Neuronal stem cell (in vitro differentiated cells): Measurements from ENCODE around the gene KCNAB1.

ENCODE experiments used
- DNase-seq: peaks from one replicate; pipeline ENCODE4 v3.0.0-alpha.2; 2013; ENCODE audit warnings: low spot score
- H2AFZ ChIP-seq: one replicate; pipeline ENCODE4 v1.6.1; 2013; ENCODE audit warnings: mild to moderate bottlenecking, low read length, inconsistent platforms
- H2AK5ac ChIP-seq: 2 replicates; pipeline ENCODE4 v1.6.1; 2013; ENCODE audit warnings: low read depth, mild to moderate bottlenecking, inconsistent platforms, low read length, moderate library complexity, mixed read lengths
- H2BK120ac ChIP-seq: 2 replicates; pipeline ENCODE4 v1.6.1; 2013; ENCODE audit warnings: low read depth, mild to moderate bottlenecking, inconsistent platforms, low read length, moderate library complexity, mixed read lengths
- H2BK12ac ChIP-seq: one replicate; pipeline ENCODE4 v1.6.1; 2013; ENCODE audit warnings: low read length, inconsistent platforms
- H2BK15ac ChIP-seq: 2 replicates; pipeline ENCODE4 v1.6.1; 2013; ENCODE audit warnings: mild to moderate bottlenecking, low read length, inconsistent platforms, mixed read lengths
- H2BK5ac ChIP-seq: one replicate; pipeline ENCODE4 v1.6.1; 2013; ENCODE audit warnings: inconsistent platforms, mild to moderate bottlenecking, low read length, moderate library complexity
- H3K14ac ChIP-seq: one replicate; pipeline ENCODE4 v1.6.1; 2013; ENCODE audit warnings: low read length, inconsistent platforms
- H3K18ac ChIP-seq: 2 replicates; pipeline ENCODE4 v1.6.1; 2013; ENCODE audit warnings: low read length, inconsistent platforms
- H3K23ac ChIP-seq: 2 replicates; pipeline ENCODE4 v1.6.1; 2013; ENCODE audit warnings: low read depth, mild to moderate bottlenecking, mixed read lengths, low read length, inconsistent platforms; ENCODE audit not compliant: poor library complexity
- H3K27ac ChIP-seq: replicated peaks from 3 replicates; pipeline ENCODE4 v1.5.1; 2013; ENCODE audit warnings: low read length, inconsistent platforms
- H3K27me3 ChIP-seq, 3 experiments: 2 replicates each; pipeline ENCODE4 v1.6.1; 2013; ENCODE audit warnings: low read length in 3 of 3, mild to moderate bottlenecking in 2 of 3, inconsistent platforms in 1 of 3, low read depth in 1 of 3, mixed read lengths in 1 of 3, moderate library complexity in 1 of 3; ENCODE audit not compliant: control insufficient read depth in 3 of 3, insufficient read depth in 3 of 3
- H3K36me3 ChIP-seq, 2 donors: replicated peaks in 1 of 2; 2 replicates each; pipeline ENCODE4 v1.6.1; 2013; ENCODE audit warnings: low read length in 2 of 2; ENCODE audit not compliant: control insufficient read depth in 2 of 2, insufficient read depth in 2 of 2
- H3K4ac ChIP-seq: 2 replicates; pipeline ENCODE4 v1.6.1; 2013; ENCODE audit warnings: inconsistent platforms, mild to moderate bottlenecking, low read length, moderate library complexity
- H3K4me1 ChIP-seq, 2 donors: 1 replicate in 1 of 2; 2 replicates in 1 of 2; pipeline ENCODE4 v1.6.1; 2013; ENCODE audit warnings: low read length in 2 of 2, low read depth in 1 of 2; ENCODE audit not compliant: control insufficient read depth in 2 of 2, insufficient read depth in 1 of 2
- H3K4me2 ChIP-seq: one replicate; pipeline ENCODE4 v1.6.1; 2013; ENCODE audit warnings: mild to moderate bottlenecking, low read length, inconsistent platforms; ENCODE audit not compliant: insufficient read depth, poor library complexity, severe bottlenecking
- H3K4me3 ChIP-seq, 2 donors: 2 replicates each; pipeline ENCODE4 v1.5.1; 2013; ENCODE audit warnings: low read length in 2 of 2, mild to moderate bottlenecking in 2 of 2, inconsistent platforms in 1 of 2, moderate library complexity in 1 of 2
- H3K79me1 ChIP-seq: one replicate; pipeline ENCODE4 v1.6.1; 2013; ENCODE audit warnings: low read depth, mild to moderate bottlenecking, inconsistent platforms, low read length, moderate library complexity
- H3K9ac ChIP-seq: one replicate; pipeline ENCODE4 v1.6.1; 2013; ENCODE audit warnings: mild to moderate bottlenecking, low read depth, low read length, inconsistent platforms; ENCODE audit not compliant: poor library complexity
- H3K9me3 ChIP-seq, 2 donors: replicated peaks in 1 of 2; 2 replicates each; pipeline versions ENCODE3 to v1.6.1; 2013; ENCODE audit warnings: low read length in 2 of 2, mild to moderate bottlenecking in 2 of 2, inconsistent platforms in 1 of 2, low read depth in 1 of 2, mixed read lengths in 1 of 2, moderate library complexity in 1 of 2; ENCODE audit not compliant: control insufficient read depth in 2 of 2, insufficient read depth in 1 of 2
- H4K8ac ChIP-seq: one replicate; pipeline ENCODE4 v1.6.1; 2013; ENCODE audit warnings: low read depth, mild to moderate bottlenecking, inconsistent platforms, low read length, moderate library complexity
- H4K91ac ChIP-seq: one replicate; pipeline ENCODE4 v1.6.1; 2013; ENCODE audit warnings: low read length, low read depth, mild to moderate bottlenecking, inconsistent platforms; ENCODE audit not compliant: poor library complexity
- WGBS, 2 donors: extraction: QIAGEN DNeasy Blood & Tissue Kit; methylation state at CpG; one replicate each; pipeline ENCODE4 v1.1.7; 2013; ENCODE audit warnings: missing lambda C conversion rate in 2 of 2, mixed read lengths in 1 of 2; ENCODE audit not compliant: insufficient read length in 2 of 2, insufficient replicate concordance in 1 of 2; ENCODE audit errors: extremely low coverage in 2 of 2; 5-methylcytosine and 5-hydroxymethylcytosine counted together

KCNAB1 gene

GRCh38 chr3:156404217-156404616 is 283.8 kb downstream of the KCNAB1 start:
- Histone ChIP-seq H3K9me3 (no peaks in the 10 kb centered on the region), H3K4ac (no peak overlapping the region), H3K27ac (no peak overlapping the region), H3K14ac (no peak overlapping the region), H3K4me3 (no peak overlapping the region), H2BK120ac (no peak overlapping the region), H4K8ac (no peak overlapping the region), H2AFZ (no peak overlapping the region), H2BK15ac (no peak overlapping the region), H2AK5ac (no peak overlapping the region), H3K27me3 (peaks cover 0 to 3% (median 0%) of the 10 kb centered on the region in 3 experiments), H2BK5ac (no peak overlapping the region), H3K4me1 (peaks cover 0 to 2% of the 10 kb centered on the region in 2 donors), H3K18ac (no peak overlapping the region), H3K9ac (no peak overlapping the region), H3K23ac (no peak overlapping the region), H3K36me3 (no peaks in the 10 kb centered on the region), H4K91ac (no peak overlapping the region), H3K79me1 (no peaks in the 10 kb centered on the region), H2BK12ac (no peak overlapping the region), H3K4me2 (no peak overlapping the region)
- WGBS, 2 donors: no CpG with 5 or more reads among the region's 3 CpGs
- no peak for DNase-seq

DNA sequence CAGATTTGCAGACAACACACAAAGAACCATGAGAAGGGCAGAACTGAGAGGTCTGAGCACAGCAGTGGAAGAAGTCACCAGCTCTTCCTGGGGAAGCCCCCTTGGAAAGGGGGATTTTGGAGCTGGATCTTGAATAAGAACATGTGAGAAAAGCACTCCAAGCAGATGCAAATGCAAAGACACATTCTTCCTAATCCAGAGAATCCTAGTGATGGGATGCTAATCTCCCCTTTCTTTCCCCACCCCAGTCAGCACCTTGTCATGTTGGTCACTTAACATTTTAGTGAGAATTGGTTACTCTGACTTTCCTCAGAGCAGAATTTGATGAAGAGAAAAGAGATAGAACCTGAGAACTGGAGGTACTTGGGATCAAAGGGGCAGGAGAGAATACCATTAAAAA is 286.0 kb downstream of the KCNAB1 start:
- no peak for DNase-seq
- Histone ChIP-seq H3K27ac (no peak overlapping the region), H3K23ac (no peak overlapping the region), H3K4me3 (no peak overlapping the region), H3K14ac (no peak overlapping the region), H3K18ac (no peak overlapping the region), H3K9ac (no peak overlapping the region), H2AK5ac (no peak overlapping the region), H2BK5ac (no peak overlapping the region), H3K79me1 (no peaks in the 10 kb centered on the region), H2BK12ac (no peak overlapping the region), H4K91ac (no peak overlapping the region), H3K9me3 (no peaks in the 10 kb centered on the region), H2BK120ac (no peak overlapping the region), H4K8ac (no peak overlapping the region), H3K4ac (no peak overlapping the region), H3K27me3 (peaks cover 0 to 3% (median 0%) of the 10 kb centered on the region in 3 experiments), H3K4me2 (no peak overlapping the region), H3K36me3 (no peaks in the 10 kb centered on the region), H2AFZ (no peak overlapping the region), H2BK15ac (no peak overlapping the region), H3K4me1 (peaks cover 0 to 2% of the 10 kb centered on the region in 2 donors)

GRCh38 chr3:156407617-156408225 is 287.3 kb downstream of the KCNAB1 start:
- Histone ChIP-seq H3K79me1 (no peaks in the 10 kb centered on the region), H3K9me3 (no peaks in the 10 kb centered on the region), H2BK12ac (no peak overlapping the region), H2BK120ac (no peak overlapping the region), H3K23ac (no peak overlapping the region), H3K36me3 (no peaks in the 10 kb centered on the region), H4K91ac (no peak overlapping the region), H3K4me2 (no peak overlapping the region), H2BK15ac (no peak overlapping the region), H3K18ac (no peak overlapping the region), H3K9ac (no peak overlapping the region), H2BK5ac (no peak overlapping the region), H2AK5ac (no peak overlapping the region), H4K8ac (no peak overlapping the region), H3K4me3 (no peak overlapping the region), H3K4ac (no peak overlapping the region), H3K27ac (no peak overlapping the region), H3K27me3 (peaks cover 0 to 3% (median 0%) of the 10 kb centered on the region in 3 experiments), H2AFZ (no peak overlapping the region), H3K4me1 (peaks cover 0 to 2% of the 10 kb centered on the region in 2 donors), H3K14ac (no peak overlapping the region)
- WGBS, 2 donors: no CpG with 5 or more reads among the region's 11 CpGs
- DNase-seq: no peak

GRCh38 chr3:156409694-156410093 is 289.3 kb downstream of the KCNAB1 start:
- no peak overlapping the region for H3K9ac ChIP-seq
- H3K79me1 ChIP-seq: no peaks in the 10 kb centered on the region
- no peak overlapping the region for H2BK15ac ChIP-seq
- H3K4me3 ChIP-seq: no peak overlapping the region
- H3K18ac ChIP-seq: no peak overlapping the region
- no peak overlapping the region for H2BK12ac ChIP-seq
- WGBS, 2 donors: no CpG with 5 or more reads among the region's 3 CpGs
- no peaks in the 10 kb centered on the region for H3K9me3 ChIP-seq
- no peak overlapping the region for H2AK5ac ChIP-seq
- H2BK5ac ChIP-seq: no peak overlapping the region
- no peak overlapping the region for H4K8ac ChIP-seq
- H3K23ac ChIP-seq: no peak overlapping the region
- H4K91ac ChIP-seq: no peak overlapping the region
- H3K4ac ChIP-seq: no peak overlapping the region
- H3K27ac ChIP-seq: no peak overlapping the region
- no peaks in the 10 kb centered on the region for H3K36me3 ChIP-seq
- DNase-seq: no peak
- H3K4me1 ChIP-seq: peaks cover 0 to 2% of the 10 kb centered on the region in 2 donors
- no peak overlapping the region for H3K4me2 ChIP-seq
- H2BK120ac ChIP-seq: no peak overlapping the region
- no peak overlapping the region for H3K14ac ChIP-seq
- H3K27me3 ChIP-seq: peaks cover 0 to 3% (median 0%) of the 10 kb centered on the region in 3 experiments
- H2AFZ ChIP-seq: no peak overlapping the region
